ENCODE data around the gene ITFG2. TPM values are rescaled to one million over a fixed set of nuclear protein-coding genes. Genes with fewer than 3 reads are reported as not detected.

ITFG2 gene
- total RNA-seq, 1 experiment from 2014 or later, result 23.9 TPM

GRCh38 chr12:2800046-2800570 lies 12.4 kb upstream of the ITFG2 start (continued):
- TF ChIP-seq CDX4 (CRISPR knock-in tag; IDR thresholded peaks at IDR 0.05; ENCODE audit: borderline replicate concordance) (no peak), NFE2L1 (CRISPR knock-in tag; IDR thresholded peaks at IDR 0.05) (no peak)

- DNase-seq (ENCODE audit: low spot score) (no peak), ATAC-seq (no peak)
- Mint-ChIP-seq H3K9me3 (no peaks in the 10 kb centered on the region), H3K4me1 (peaks cover 13% of the 10 kb centered on the region), H3K4me3 (no peak overlapping the region), H3K36me3 (peaks cover 97% of the 10 kb centered on the region), H3K27me3 (ENCODE audit: low read depth) (no peaks in the 10 kb centered on the region), H3K27ac (no peak overlapping the region)
- TF ChIP-seq RELA (CRISPR knock-in tag; IDR thresholded peaks at IDR 0.05; ENCODE audit: borderline replicate concordance) (no peak), AR (CRISPR knock-in tag; IDR thresholded peaks at IDR 0.05) (no peak)
- ChIA-PET POLR2A (no interaction called here), CTCF (interaction anchor here (0.6 kb wide), 1 partner anchor 39 kb away, joined by 4 read pairs; no protein-coding TSS in a partner anchor)
Measured at GRCh38 chr12:2801044-2801783, 11.3 kb upstream of the ITFG2 start.

GRCh38 chr12:2803635-2804392 lies 8.7 kb upstream of the ITFG2 start:
- Mint-ChIP-seq H3K9me3 (no peaks in the 10 kb centered on the region), H3K4me3 (no peak overlapping the region), H3K36me3 (peaks cover 76% of the 10 kb centered on the region), H3K27me3 (ENCODE audit: low read depth) (no peaks in the 10 kb centered on the region), H3K4me1 (no peaks in the 10 kb centered on the region), H3K27ac (no peak overlapping the region)
- POLR2A ChIA-PET, result interaction anchor here (0.5 kb wide), 1 partner anchor 1890 kb away, joined by 5 read pairs; no protein-coding TSS in a partner anchor
- ATAC-seq, result no peak
- CTCF ChIA-PET, result interaction anchor here (0.5 kb wide), 1 partner anchor 50 kb away, joined by 5 read pairs; no protein-coding TSS in a partner anchor
- no peak for DNase-seq (ENCODE audit: low spot score)
- no peak for TF ChIP-seq TCF7 (CRISPR knock-in tag; IDR thresholded peaks at IDR 0.05; ENCODE audit: low read depth)
- TF ChIP-seq ERG (CRISPR knock-in tag; IDR thresholded peaks at IDR 0.05), result no peak
- no peak for TF ChIP-seq PRRX2 (CRISPR knock-in tag; IDR thresholded peaks at IDR 0.05)
- TF ChIP-seq E2F1 (CRISPR knock-in tag; IDR thresholded peaks at IDR 0.05), result no peak
- TF ChIP-seq JAZF1 (CRISPR knock-in tag; IDR thresholded peaks at IDR 0.05), result no peak
- TF ChIP-seq NFATC4 (CRISPR knock-in tag; IDR thresholded peaks at IDR 0.05), result no peak
- no peak for TF ChIP-seq ZNF532 (CRISPR knock-in tag; IDR thresholded peaks at IDR 0.05; ENCODE audit: borderline replicate concordance)
- TF ChIP-seq GTF2I (CRISPR knock-in tag; conservative IDR thresholded peaks at IDR 0.05), result no peak
- no peak for TF ChIP-seq CTCF (IDR thresholded peaks at IDR 0.05)
- no peak for TF ChIP-seq ZNF121 (CRISPR knock-in tag; IDR thresholded peaks at IDR 0.05)
- no peak for TF ChIP-seq ATF1 (CRISPR knock-in tag; IDR thresholded peaks at IDR 0.05)

Data from WTC11 (cell line).